ENCODE results near the gene ADM2. TPM values are rescaled to one million over a fixed set of nuclear protein-coding genes. Genes with fewer than 3 reads are reported as not detected.
A peak's percentile ranks its signal among the peaks of the same experiment; 100 is the strongest.

ADM2 gene
- total RNA-seq, 1 donor from 2014 or later: 1.5 TPM

DNA sequence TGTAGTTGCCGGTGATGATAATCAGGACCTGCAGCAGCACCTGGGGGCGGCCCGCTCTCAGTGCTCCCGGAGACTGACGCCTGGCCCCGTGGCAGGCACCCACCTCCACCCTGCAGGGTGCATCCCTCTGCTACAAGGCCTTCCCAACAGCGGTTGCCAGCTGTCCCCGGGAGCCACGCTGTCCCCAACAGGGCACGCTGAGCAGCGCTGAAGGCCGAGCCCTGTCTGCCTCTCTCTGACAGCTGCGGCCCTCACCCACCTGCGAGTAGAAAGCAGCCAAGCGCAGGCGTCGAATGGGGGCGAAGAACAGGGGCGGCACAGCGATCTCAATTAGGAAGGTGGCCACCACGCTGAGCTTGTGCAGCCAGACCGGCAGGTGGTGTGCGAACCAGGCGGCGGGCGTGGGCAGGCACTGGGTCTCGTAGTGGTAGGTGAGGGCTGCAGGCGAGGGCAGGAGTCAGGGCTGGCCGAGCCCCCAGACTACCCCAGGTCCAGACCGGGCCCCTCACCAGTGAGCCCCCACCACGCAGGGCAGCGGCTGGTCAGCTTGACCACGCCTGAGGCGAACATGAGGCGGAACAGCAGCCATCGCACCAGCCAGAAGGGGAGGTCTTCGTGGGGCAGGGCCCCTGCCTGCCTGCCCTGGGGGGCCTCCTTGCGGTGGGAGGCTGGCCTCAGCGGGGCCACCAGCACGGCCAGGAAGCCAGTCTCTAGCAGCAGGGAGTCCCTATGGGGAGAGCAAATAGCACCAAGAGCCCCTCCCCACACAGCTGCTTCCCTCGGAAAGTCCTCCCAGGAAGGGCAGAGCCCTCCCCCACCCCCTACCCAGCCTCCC lies 24.6 kb downstream of the ADM2 start:
- intact Hi-C loops (cut with DNase I): no loop called here
- no peak for ATAC-seq
- H3K27ac ChIP-seq: no peak overlapping the region

DNA sequence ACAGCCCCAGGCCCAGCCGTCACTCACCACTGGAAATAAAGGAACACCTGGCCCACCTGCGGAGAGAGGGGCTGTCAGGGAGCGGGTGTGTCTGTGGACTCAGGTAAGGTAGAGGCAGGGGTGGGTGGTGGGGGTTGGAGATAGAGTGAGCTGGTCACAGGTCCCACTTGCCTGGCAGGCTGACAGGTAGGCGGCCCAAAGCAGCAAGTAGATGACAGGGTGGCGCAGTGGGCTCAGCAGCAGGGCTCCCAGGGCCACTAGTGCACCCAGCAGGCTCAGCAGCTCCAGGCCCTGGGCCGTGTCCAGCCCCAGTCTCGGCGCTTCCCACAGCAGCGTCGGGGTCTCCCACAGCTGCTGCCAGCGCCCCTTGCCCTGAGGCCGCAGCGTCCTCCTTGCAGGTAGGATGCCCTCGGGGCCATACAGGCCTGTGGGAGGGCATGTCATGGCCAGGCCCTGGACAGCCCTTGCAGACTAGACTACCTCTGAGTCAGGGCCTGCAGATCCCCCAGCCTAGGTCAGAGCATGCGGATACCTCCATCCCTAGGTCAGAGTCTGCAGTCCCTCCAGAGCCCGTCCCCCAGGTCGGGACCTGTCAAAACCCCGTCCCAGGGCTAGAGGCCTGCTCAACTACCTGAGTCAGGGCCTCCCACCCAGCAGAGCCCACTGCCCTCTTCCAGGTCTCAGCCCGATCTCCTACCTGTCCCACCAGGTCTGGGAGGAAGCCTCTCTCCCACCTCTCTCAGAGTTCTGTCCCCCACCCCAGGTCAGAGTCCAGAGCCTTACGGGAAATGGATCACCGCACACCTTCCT lies 25.5 kb downstream of the ADM2 start:
- Histone ChIP-seq H3K4me1 (peaks cover 31% of the 10 kb centered on the region), H3K27ac (peak overlapping the region; percentile 90), H3K27me3 (ENCODE audit: low read depth) (no peaks in the 10 kb centered on the region), H3K36me3 (peaks cover 43% of the 10 kb centered on the region), H3K4me3 (peak overlapping the region; percentile 87), H3K9me3 (no peaks in the 10 kb centered on the region)
- intact Hi-C loops (cut with DNase I): no loop called here
- peak; percentile 61 for DNase-seq
- TF ChIP-seq, protein P1, sequence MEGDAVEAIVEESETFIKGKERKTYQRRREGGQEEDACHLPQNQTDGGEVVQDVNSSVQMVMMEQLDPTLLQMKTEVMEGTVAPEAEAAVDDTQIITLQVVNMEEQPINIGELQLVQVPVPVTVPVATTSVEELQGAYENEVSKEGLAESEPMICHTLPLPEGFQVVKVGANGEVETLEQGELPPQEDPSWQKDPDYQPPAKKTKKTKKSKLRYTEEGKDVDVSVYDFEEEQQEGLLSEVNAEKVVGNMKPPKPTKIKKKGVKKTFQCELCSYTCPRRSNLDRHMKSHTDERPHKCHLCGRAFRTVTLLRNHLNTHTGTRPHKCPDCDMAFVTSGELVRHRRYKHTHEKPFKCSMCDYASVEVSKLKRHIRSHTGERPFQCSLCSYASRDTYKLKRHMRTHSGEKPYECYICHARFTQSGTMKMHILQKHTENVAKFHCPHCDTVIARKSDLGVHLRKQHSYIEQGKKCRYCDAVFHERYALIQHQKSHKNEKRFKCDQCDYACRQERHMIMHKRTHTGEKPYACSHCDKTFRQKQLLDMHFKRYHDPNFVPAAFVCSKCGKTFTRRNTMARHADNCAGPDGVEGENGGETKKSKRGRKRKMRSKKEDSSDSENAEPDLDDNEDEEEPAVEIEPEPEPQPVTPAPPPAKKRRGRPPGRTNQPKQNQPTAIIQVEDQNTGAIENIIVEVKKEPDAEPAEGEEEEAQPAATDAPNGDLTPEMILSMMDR (IDR thresholded peaks at IDR 0.05): no peak
- ATAC-seq: peak; percentile 1 to 6

More for the DNA sequence above, 24.6 kb downstream of the ADM2 start:
- Histone ChIP-seq H3K9me3 (no peaks in the 10 kb centered on the region), H3K4me1 (peaks cover 28% of the 10 kb centered on the region), H3K36me3 (peaks cover 42% of the 10 kb centered on the region), H3K4me3 (peak overlapping the region; percentile 87), H3K27me3 (ENCODE audit: low read depth) (no peaks in the 10 kb centered on the region)
- DNase-seq: peak; percentile 57
- TF ChIP-seq, protein P1 (IDR thresholded peaks at IDR 0.05): no peak

DNA sequence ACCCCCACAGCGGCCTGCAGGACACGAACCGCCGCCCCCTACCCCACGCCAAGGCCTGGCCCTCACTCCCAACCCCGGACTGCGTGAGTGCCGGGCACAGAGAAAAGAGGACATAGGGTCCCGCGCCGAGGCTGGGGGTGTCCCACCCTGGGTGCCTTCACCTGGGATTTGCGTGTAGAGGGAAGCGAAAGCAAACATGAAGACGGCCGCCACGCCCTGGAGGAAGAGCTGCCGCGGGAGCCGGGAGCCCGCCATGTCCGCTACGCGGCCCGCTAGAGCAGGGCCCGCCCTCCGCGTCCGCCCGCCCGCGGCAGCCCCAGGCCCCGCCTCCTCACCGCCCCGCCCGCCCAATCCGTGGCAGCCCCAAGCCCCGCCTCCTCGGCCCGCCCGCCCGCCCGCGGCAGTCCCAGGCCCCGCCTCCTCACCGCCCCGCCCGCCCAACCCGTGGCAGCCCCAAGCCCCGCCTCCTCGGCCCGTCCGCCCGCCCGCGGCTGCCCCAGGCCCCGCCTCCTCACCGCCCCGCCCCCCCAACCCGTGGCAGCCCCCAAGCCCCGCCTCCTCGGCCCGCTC lies 26.2 kb downstream of the ADM2 start, which contains the start of gene LMF2:
Gene LMF2 (minus strand): TSS at position 282 of the 570 bp plus-strand sequence. CDS start 27 bp downstream, at position 255.
- TF ChIP-seq, protein P1 (IDR thresholded peaks at IDR 0.05): no peak
- H3K27ac ChIP-seq: peak within 1 kb of the TSS; percentile 96
- peaks cover 37% of the 10 kb centered on the region for H3K4me1 ChIP-seq
- intact Hi-C loops (cut with DNase I): no loop called here
- no peaks in the 10 kb centered on the region for H3K9me3 ChIP-seq
- ATAC-seq (peak; percentile 84 to 87), DNase-seq (peak; percentile 94)
- peak within 1 kb of the TSS; percentile 87 for H3K4me3 ChIP-seq
- H3K36me3 ChIP-seq: peaks cover 40% of the 10 kb centered on the region
- H3K27me3 ChIP-seq (ENCODE audit: low read depth): no peaks in the 10 kb centered on the region

DNA sequence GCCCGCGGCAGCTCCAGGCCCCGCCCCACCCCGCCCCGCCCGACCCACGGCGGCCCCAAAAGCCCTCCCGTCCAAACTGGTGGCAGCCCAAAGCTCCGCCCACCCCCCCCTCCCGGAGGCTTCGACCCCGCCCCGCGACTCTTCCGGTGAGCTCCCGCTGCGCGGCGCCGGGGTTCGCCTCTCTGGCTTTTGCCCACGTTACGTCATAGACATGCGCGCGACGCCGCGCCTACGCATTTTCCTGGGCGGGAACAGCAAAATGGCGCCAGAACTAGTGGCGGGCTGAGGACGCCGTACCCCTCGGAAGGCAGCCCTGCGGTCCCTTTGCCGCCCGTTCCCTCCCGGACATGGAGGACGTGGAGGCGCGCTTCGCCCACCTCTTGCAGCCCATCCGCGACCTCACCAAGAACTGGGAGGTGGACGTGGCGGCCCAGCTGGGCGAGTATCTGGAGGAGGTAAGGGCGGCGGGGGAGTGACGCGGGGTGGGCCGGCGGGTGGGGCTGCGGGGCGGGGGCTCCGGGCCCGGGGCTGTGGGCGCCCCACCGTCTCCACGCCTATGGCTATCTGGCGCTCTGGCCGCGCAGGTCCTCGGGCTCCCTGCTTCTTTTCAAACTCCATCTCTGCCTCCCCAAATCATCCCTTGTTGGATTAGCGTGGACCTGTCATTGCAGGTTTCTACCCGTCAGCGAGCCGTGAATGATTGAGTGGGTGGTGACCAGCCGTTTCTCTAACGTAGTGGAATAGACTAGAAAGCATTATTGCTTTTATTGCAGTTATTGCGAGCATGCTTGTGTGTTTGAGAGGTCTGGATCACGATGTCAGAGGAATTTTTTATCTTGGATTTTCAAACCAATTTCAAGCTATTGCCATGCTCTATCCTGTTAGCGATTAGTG lies 26.9 kb downstream of the ADM2 start, which contains the start of gene NCAPH2:
Gene NCAPH2 (plus strand): TSS at position 234 of the 894 bp plus-strand sequence. CDS start 114 bp downstream, at position 348.
- Histone ChIP-seq H3K4me1 (peaks cover 42% of the 10 kb centered on the region), H3K9me3 (no peaks in the 10 kb centered on the region), H3K27me3 (ENCODE audit: low read depth) (no peaks in the 10 kb centered on the region), H3K36me3 (peaks cover 33% of the 10 kb centered on the region), H3K27ac (peak within 1 kb of the TSS; percentile 96), H3K4me3 (peak within 1 kb of the TSS; percentile 87)
- TF ChIP-seq, protein P1 (IDR thresholded peaks at IDR 0.05): no peak
- DNase-seq (peak; percentile 98), ATAC-seq (peak; percentile 85 to 88)
- intact Hi-C loops (cut with DNase I): no loop called here

Data from lower lobe of right lung (tissue), 2 donors.